Heart left ventricle (tissue), 16 donors: ENCODE results near the gene LPCAT2. TPM values are rescaled to one million over a fixed set of nuclear protein-coding genes. Genes with fewer than 3 reads are reported as not detected.

ENCODE experiments used
- ATAC-seq, 4 donors: fragments of 200-7000 bp; cut with Tn5 transposase; one replicate each; pipeline ENCODE4 v1.9.1; 2020 to 2022; ENCODE audit warnings: moderate library complexity in 4 of 4, mild to moderate bottlenecking in 3 of 4, moderate number of reproducible peaks in 1 of 4
- DNase-seq, 5 donors: peaks; one replicate each; pipeline ENCODE4 v3.0.0-alpha.2; 2020
- H3K27ac ChIP-seq, 12 donors: fragments of 200-600 bp; sonication (generic) in 4 of 12; one replicate each; pipeline versions ENCODE4 v1.5.0 to v1.8.0; 2016 to 2022; ENCODE audit warnings: mild to moderate bottlenecking in 2 of 12
- H3K27me3 ChIP-seq, 9 donors: fragments of 200-600 bp; sonication (generic) in 2 of 9; one replicate each; pipeline versions ENCODE4 v1.5.1 to v1.8.0; 2016 to 2022; ENCODE audit warnings: mild to moderate bottlenecking in 3 of 9
- H3K36me3 ChIP-seq, 9 donors: fragments of 200-600 bp; sonication (generic) in 2 of 9; one replicate each; pipeline versions ENCODE4 v1.5.0 to v1.8.0; 2018 to 2022; ENCODE audit warnings: mild to moderate bottlenecking in 2 of 9
- H3K4me1 ChIP-seq, 12 donors: fragments of 200-600 bp; sonication (generic) in 4 of 12; one replicate each; pipeline versions ENCODE4 v1.5.0 to v1.8.0; 2016 to 2022; ENCODE audit warnings: mild to moderate bottlenecking in 3 of 12
- H3K4me3 ChIP-seq, 12 donors: fragments of 200-600 bp; sonication (generic) in 4 of 12; one replicate each; pipeline versions ENCODE4 v1.5.0 to v1.8.0; 2017 to 2022; ENCODE audit warnings: mild to moderate bottlenecking in 9 of 12, moderate library complexity in 4 of 12
- H3K9me3 ChIP-seq, 12 donors: fragments of 200-600 bp; sonication (generic) in 4 of 12; one replicate each; pipeline versions ENCODE4 v1.5.0 to v1.8.0; 2016 to 2022; ENCODE audit warnings: mild to moderate bottlenecking in 1 of 12
- CTCF ChIP-seq, 12 donors: fragments of 200-600 bp; sonication (generic) in 4 of 12; IDR thresholded peaks; one replicate each; pipeline versions ENCODE4 v1.5.0 to v1.8.0; 2018 to 2022; ENCODE audit warnings: antibody characterized with exemption in 12 of 12, mild to moderate bottlenecking in 5 of 12
- POLR2A ChIP-seq, 2 donors: fragments of 450-650 bp; IDR thresholded peaks; one replicate each; pipeline ENCODE4 v1.6.1; 2017; ENCODE audit warnings: antibody characterized with exemption in 2 of 2, mild to moderate bottlenecking in 2 of 2, moderate library complexity in 2 of 2
- WGBS, 4 donors: extraction: QIAGEN DNeasy Blood & Tissue Kit in 2 of 4; methylation state at CpG; one replicate each; pipeline versions ENCODE4 v1.1.5 to v1.1.7; 2013 to 2018; 5-methylcytosine and 5-hydroxymethylcytosine counted together
- intact Hi-C, 10 donors: fragments of 100-400 bp; cut with DNase I; formaldehyde crosslinking; loops; one replicate each; pipeline versions ENCODE4 v1.11.1 to v1.14.2; 2022
- polyA plus RNA-seq, 2 donors: library from polyadenylated mRNA; stranded (reverse); fragments of 200-250 nt; gene quantifications; one replicate each; pipeline ENCODE4 v1.2.3, GENCODE V29; 2013
- total RNA-seq, 9 donors: library from RNA; depleted of rRNA in 2 of 9; stranded (reverse); fragments of >200 nt in 2 of 9; fragmentation: NEBNext Ultra II Directional in 3 of 9; extraction: Animal tissue kit (Norgen Biotek cat#: 25700) in 3 of 9; gene quantifications; one replicate each; pipeline versions ENCODE4 v1.1.0 to v1.2.4, GENCODE V29; 2016 to 2023
- donor health status: ischemic (EF 13 %, LVEDD 7.1; RV severe dilation, severe dysfunction).
- donor health status: healthy with polysubstance abuse.
- donor health status: DM: no; HTN: yes; CAD: no.
- donor health status: DM: no; HTN: no; CAD: no.
- donor health status: ischemic (EF 25% LVEDD 6.9; RV normal size, moderate dysfunction).
- donor health status: ischemic (EF 25% LVEDD 5.7; RV mildly dilated, moderate dysfunction).
- donor health status: healthy.
- donor health status: DM: yes; HTN: yes; CAD: no.
- donor health status: ischemic (EF 35%, LVEDD 5.7; RV mildly dilated, moderate dysfunction).
- donor health status: nonischemic (EF 11% LVEDD 7.7; RV severe dilation, severe dysfunction).
- donor health status: DM: yes; HTN: yes; CAD: no.
- donor health status: PGD.
- donor health status: ischemic (EF 29% LVEDD 5.4; RV normal size, mild dysfunction).
- donor health status: nonischemic (EF 23%, LVEDD 6.1; RV moderate dilation, normal function).

Gene LPCAT2
- total and polyA plus RNA-seq, 11 donors: 3.8 to 13.6 (median 6.5) TPM

GRCh38 chr16:55512941-55513340 lies 4.1 kb downstream of the LPCAT2 start:
- H3K36me3 ChIP-seq: peaks cover 0 to 8% (median 0%) of the 10 kb centered on the region in 9 donors
- H3K4me3 ChIP-seq: no peak overlapping the region
- ATAC-seq (no peak), DNase-seq (no peak)
- H3K4me1 ChIP-seq: peaks cover 0 to 16% (median 0%) of the 10 kb centered on the region in 12 donors
- intact Hi-C loops: no loop called here
- no peak overlapping the region for H3K27ac ChIP-seq
- no peaks in the 10 kb centered on the region for H3K27me3 ChIP-seq
- H3K9me3 ChIP-seq: peaks cover 0 to 22% (median 8%) of the 10 kb centered on the region in 12 donors
- WGBS, 4 donors: 96 to 98% (median 98%) methylated on average over 1 of the region's 1 CpG
- no peak for TF ChIP-seq CTCF (IDR thresholded peaks at IDR 0.05)
- no peak for TF ChIP-seq POLR2A (IDR thresholded peaks at IDR 0.05)

GRCh38 chr16:55513616-55514015 lies 4.7 kb downstream of the LPCAT2 start:
- TF ChIP-seq CTCF (IDR thresholded peaks at IDR 0.05) (no peak), POLR2A (IDR thresholded peaks at IDR 0.05) (no peak)
- peaks cover 0 to 12% (median 0%) of the 10 kb centered on the region in 12 donors for H3K4me1 ChIP-seq
- DNase-seq (no peak), ATAC-seq (no peak)
- H3K4me3 ChIP-seq: no peak overlapping the region
- intact Hi-C loops: no loop called here
- peaks cover 0 to 22% (median 8%) of the 10 kb centered on the region in 12 donors for H3K9me3 ChIP-seq
- H3K27me3 ChIP-seq: no peaks in the 10 kb centered on the region
- H3K27ac ChIP-seq: no peak overlapping the region
- peaks cover 0 to 8% (median 0%) of the 10 kb centered on the region in 9 donors for H3K36me3 ChIP-seq
- WGBS, 4 donors: 86 to 97% (median 93%) methylated on average over 5 of the region's 5 CpGs

- intact Hi-C loops: no loop called here
- DNase-seq (no peak), ATAC-seq (no peak)
- TF ChIP-seq POLR2A (IDR thresholded peaks at IDR 0.05) (no peak), CTCF (IDR thresholded peaks at IDR 0.05) (no peak)
- Histone ChIP-seq H3K27me3 (no peaks in the 10 kb centered on the region), H3K27ac (no peak overlapping the region), H3K36me3 (peaks cover 0 to 8% (median 0%) of the 10 kb centered on the region in 9 donors), H3K4me1 (peaks cover 0 to 8% (median 0%) of the 10 kb centered on the region in 12 donors), H3K9me3 (peaks cover 0 to 26% (median 8%) of the 10 kb centered on the region in 12 donors), H3K4me3 (no peak overlapping the region)
- 96 to 98% (median 97%) methylated on average over 1 of the region's 1 CpG for WGBS, 4 donors
Observed at GRCh38 chr16:55515111-55515510, 6.2 kb downstream of the LPCAT2 start.

DNA sequence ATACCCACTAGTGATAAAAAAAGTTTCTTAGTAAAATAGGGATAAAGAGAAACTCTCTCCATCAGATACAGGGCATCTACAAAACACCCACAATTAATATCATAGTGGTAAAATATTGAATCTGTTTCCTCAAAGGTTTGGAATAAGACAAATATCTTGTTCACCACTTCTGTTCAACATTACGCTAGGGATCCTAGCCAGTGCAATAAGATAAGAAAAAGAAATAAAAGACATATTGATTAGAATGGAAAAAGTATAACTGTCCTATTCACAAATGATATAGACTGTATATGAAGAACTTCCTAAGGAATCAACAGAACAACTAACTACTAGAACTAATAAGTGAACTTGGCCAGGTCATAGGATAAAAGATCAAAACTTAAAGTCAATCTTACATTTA lies 12.9 kb downstream of the LPCAT2 start:
- intact Hi-C loops: no loop called here
- no peaks in the 10 kb centered on the region for H3K36me3 ChIP-seq
- H3K9me3 ChIP-seq: peaks cover 0 to 33% (median 11%) of the 10 kb centered on the region in 12 donors
- no peak for TF ChIP-seq POLR2A (IDR thresholded peaks at IDR 0.05)
- no peak for TF ChIP-seq CTCF (IDR thresholded peaks at IDR 0.05)
- no peaks in the 10 kb centered on the region for H3K27me3 ChIP-seq
- H3K4me3 ChIP-seq: no peak overlapping the region
- no peak overlapping the region for H3K27ac ChIP-seq
- 0 to 97% (median 43%) methylated on average over 1 of the region's 1 CpG for WGBS, 4 donors
- peaks cover 0 to 7% (median 0%) of the 10 kb centered on the region in 12 donors for H3K4me1 ChIP-seq
- DNase-seq (no peak), ATAC-seq (no peak)
